ENCODE results near the gene SYTL5. TPM values are rescaled to one million over a fixed set of nuclear protein-coding genes. Genes with fewer than 3 reads are reported as not detected.

Gene SYTL5
- total RNA-seq, 5 donors from 2014 or later (not counting 1 experiment from before 2014, with no cell fraction given), result 0.06 TPM; not detected in 4

DNA sequence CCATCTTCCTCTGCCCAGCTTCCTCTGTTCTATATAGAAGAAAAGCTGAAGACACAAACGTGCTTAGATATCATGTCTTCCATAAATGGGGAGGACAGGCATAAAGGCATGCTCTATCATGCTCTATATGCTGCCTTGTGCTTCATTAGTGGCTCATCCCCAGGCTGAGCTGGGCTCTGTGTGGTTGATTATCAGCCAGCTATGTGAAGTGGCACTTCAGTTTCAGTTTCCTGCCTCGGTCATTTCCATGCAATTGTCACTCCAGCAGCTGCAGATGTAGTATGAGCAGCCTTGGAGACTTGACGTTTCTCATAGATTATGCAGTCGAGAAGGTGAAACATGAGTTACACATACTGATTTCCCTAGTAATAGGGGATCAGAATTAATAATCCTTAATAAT is 106.2 kb downstream of the SYTL5 start:
- ATAC-seq (replicated peaks in 1 of 4), result no peak
- Histone ChIP-seq H3K36me3 (ENCODE audit: control insufficient read depth in 2 of 2, extremely low read depth in 1 of 2, insufficient read depth in 1 of 2, low read length in 1 of 2) (no peaks in the 10 kb centered on the region), H3K9me3 (no peaks in the 10 kb centered on the region), H3K27ac (ENCODE audit: low read length) (no peak overlapping the region), H3K4me1 (ENCODE audit: control insufficient read depth in 1 of 2, extremely low read depth in 1 of 2, insufficient read depth in 2 of 2, low read length in 2 of 2) (no peaks in the 10 kb centered on the region), H3K27me3 (replicated peaks in 1 of 2; ENCODE audit: control insufficient read depth in 2 of 2, extremely low read depth in 1 of 2, insufficient read depth in 2 of 2, low read length in 1 of 2) (no peaks in the 10 kb centered on the region), H3K4me3 (ENCODE audit: control insufficient read depth in 1 of 2, extremely low read depth in 1 of 2, low read length in 1 of 2) (no peak overlapping the region)
- WGBS (ENCODE audit: insufficient coverage), result no CpG with 5 or more reads among the region's 4 CpGs
- H3K27ac Mint-ChIP-seq, result no peak overlapping the region
- no peaks in the 10 kb centered on the region for H3K4me1 Mint-ChIP-seq
- ChIA-PET CTCF (no interaction called here), POLR2A (no interaction called here)
- H3K9me3 Mint-ChIP-seq, result no peaks in the 10 kb centered on the region
- H3K27me3 Mint-ChIP-seq, result peaks cover 0 to 8% of the 10 kb centered on the region in 2 donors
- no peak for DNase-seq
- H3K36me3 Mint-ChIP-seq, result no peaks in the 10 kb centered on the region
- H3K4me3 Mint-ChIP-seq, result no peak overlapping the region

GRCh38 chrX:38116706-38117105 is 110.4 kb downstream of the SYTL5 start:
- no peaks in the 10 kb centered on the region for H3K4me1 ChIP-seq (ENCODE audit: control insufficient read depth in 1 of 2, extremely low read depth in 1 of 2, insufficient read depth in 2 of 2, low read length in 2 of 2)
- Mint-ChIP-seq H3K27ac (no peak overlapping the region), H3K9me3 (no peaks in the 10 kb centered on the region), H3K4me1 (no peaks in the 10 kb centered on the region), H3K4me3 (no peak overlapping the region), H3K27me3 (peaks cover 0 to 10% of the 10 kb centered on the region in 2 donors), H3K36me3 (no peaks in the 10 kb centered on the region)
- no peak overlapping the region for H3K27ac ChIP-seq (ENCODE audit: low read length)
- DNase-seq (no peak), ATAC-seq (replicated peaks in 1 of 4) (no peak)
- H3K27me3 ChIP-seq (replicated peaks in 1 of 2; ENCODE audit: control insufficient read depth in 2 of 2, extremely low read depth in 1 of 2, insufficient read depth in 2 of 2, low read length in 1 of 2), result no peaks in the 10 kb centered on the region
- no peak overlapping the region for H3K4me3 ChIP-seq (ENCODE audit: control insufficient read depth in 1 of 2, extremely low read depth in 1 of 2, low read length in 1 of 2)
- POLR2A ChIA-PET, result no interaction called here
- no CpG with 5 or more reads among the region's 1 CpG for WGBS (ENCODE audit: insufficient coverage)
- H3K36me3 ChIP-seq (ENCODE audit: control insufficient read depth in 2 of 2, extremely low read depth in 1 of 2, insufficient read depth in 1 of 2, low read length in 1 of 2), result no peaks in the 10 kb centered on the region
- CTCF ChIA-PET, result no interaction called here
- H3K9me3 ChIP-seq, result no peaks in the 10 kb centered on the region

DNA sequence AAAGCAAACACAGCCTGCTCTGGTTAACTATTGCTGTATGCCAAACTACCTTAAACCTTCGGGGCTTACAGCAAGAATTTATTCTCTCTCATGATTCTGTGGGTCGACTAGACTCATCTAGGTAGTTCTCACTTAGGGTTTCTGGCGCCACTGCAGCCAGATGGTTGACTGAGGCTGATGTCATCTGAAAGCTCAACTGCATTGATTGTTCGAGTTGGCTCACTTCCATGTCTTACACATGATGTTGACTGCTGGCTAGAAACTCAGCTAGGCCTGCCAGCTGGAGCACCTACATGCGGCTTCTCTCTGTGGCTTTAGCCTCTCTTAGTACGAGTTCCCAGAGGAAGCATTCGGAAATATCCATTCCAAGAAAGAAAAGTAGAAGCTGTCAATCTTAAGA is 111.1 kb downstream of the SYTL5 start:
- H3K27ac ChIP-seq (ENCODE audit: low read length), result no peak overlapping the region
- no peak overlapping the region for H3K4me3 ChIP-seq (ENCODE audit: control insufficient read depth in 1 of 2, extremely low read depth in 1 of 2, low read length in 1 of 2)
- CTCF ChIA-PET, result no interaction called here
- no peaks in the 10 kb centered on the region for H3K27me3 ChIP-seq (replicated peaks in 1 of 2; ENCODE audit: control insufficient read depth in 2 of 2, extremely low read depth in 1 of 2, insufficient read depth in 2 of 2, low read length in 1 of 2)
- no peaks in the 10 kb centered on the region for H3K9me3 ChIP-seq
- no peak for ATAC-seq (replicated peaks in 1 of 4)
- 100% methylated on average over 1 of the region's 7 CpGs for WGBS (ENCODE audit: insufficient coverage)
- DNase-seq, result no peak
- Mint-ChIP-seq H3K4me3 (no peak overlapping the region), H3K36me3 (no peaks in the 10 kb centered on the region), H3K27me3 (peaks cover 0 to 10% of the 10 kb centered on the region in 2 donors), H3K9me3 (no peaks in the 10 kb centered on the region), H3K4me1 (no peaks in the 10 kb centered on the region), H3K27ac (no peak overlapping the region)
- POLR2A ChIA-PET, result no interaction called here
- no peaks in the 10 kb centered on the region for H3K4me1 ChIP-seq (ENCODE audit: control insufficient read depth in 1 of 2, extremely low read depth in 1 of 2, insufficient read depth in 2 of 2, low read length in 2 of 2)
- H3K36me3 ChIP-seq (ENCODE audit: control insufficient read depth in 2 of 2, extremely low read depth in 1 of 2, insufficient read depth in 1 of 2, low read length in 1 of 2), result no peaks in the 10 kb centered on the region

GRCh38 chrX:38124000-38124399 is 117.6 kb downstream of the SYTL5 start:
- no peaks in the 10 kb centered on the region for H3K4me1 ChIP-seq (ENCODE audit: control insufficient read depth in 1 of 2, extremely low read depth in 1 of 2, insufficient read depth in 2 of 2, low read length in 2 of 2)
- no peak for ATAC-seq (replicated peaks in 1 of 4)
- no peak overlapping the region for H3K4me3 Mint-ChIP-seq
- DNase-seq, result no peak
- H3K9me3 Mint-ChIP-seq, result no peaks in the 10 kb centered on the region
- H3K27ac ChIP-seq (ENCODE audit: low read length), result no peak overlapping the region
- H3K36me3 ChIP-seq (ENCODE audit: control insufficient read depth in 2 of 2, extremely low read depth in 1 of 2, insufficient read depth in 1 of 2, low read length in 1 of 2), result no peaks in the 10 kb centered on the region
- peaks cover 3 to 16% of the 10 kb centered on the region in 2 donors for H3K27me3 Mint-ChIP-seq
- ChIA-PET CTCF (no interaction called here), POLR2A (no interaction called here)
- H3K27me3 ChIP-seq (replicated peaks in 1 of 2; ENCODE audit: control insufficient read depth in 2 of 2, extremely low read depth in 1 of 2, insufficient read depth in 2 of 2, low read length in 1 of 2), result no peaks in the 10 kb centered on the region
- no peaks in the 10 kb centered on the region for H3K4me1 Mint-ChIP-seq
- H3K9me3 ChIP-seq, result no peaks in the 10 kb centered on the region
- H3K36me3 Mint-ChIP-seq, result no peaks in the 10 kb centered on the region
- WGBS (ENCODE audit: insufficient coverage), result no CpG with 5 or more reads among the region's 1 CpG
- H3K4me3 ChIP-seq (ENCODE audit: control insufficient read depth in 1 of 2, extremely low read depth in 1 of 2, low read length in 1 of 2), result no peak overlapping the region
- H3K27ac Mint-ChIP-seq, result no peak overlapping the region

DNA sequence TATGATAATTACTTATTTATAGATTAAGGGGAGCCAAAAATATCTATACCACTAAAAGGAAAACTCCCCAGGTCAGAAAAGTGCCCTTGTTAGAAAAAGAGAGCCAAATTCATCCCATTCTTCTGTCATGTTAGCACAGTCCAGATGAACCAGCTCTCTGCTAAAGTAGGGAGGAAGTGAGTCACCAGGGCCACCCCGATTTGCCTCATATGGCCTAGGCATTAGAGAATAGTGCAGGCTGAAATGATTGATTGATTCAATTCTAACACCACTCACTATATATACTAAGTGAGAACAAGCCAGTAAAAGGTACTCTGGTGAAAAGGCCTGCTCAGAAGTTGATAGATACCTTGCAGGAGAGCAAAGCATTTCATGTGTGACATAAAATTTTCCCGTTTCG is 119.8 kb downstream of the SYTL5 start:
- ATAC-seq (replicated peaks in 1 of 4) (no peak), DNase-seq (no peak)
- no peaks in the 10 kb centered on the region for H3K36me3 Mint-ChIP-seq
- Histone ChIP-seq H3K4me1 (ENCODE audit: control insufficient read depth in 1 of 2, extremely low read depth in 1 of 2, insufficient read depth in 2 of 2, low read length in 2 of 2) (no peaks in the 10 kb centered on the region), H3K9me3 (no peaks in the 10 kb centered on the region), H3K36me3 (ENCODE audit: control insufficient read depth in 2 of 2, extremely low read depth in 1 of 2, insufficient read depth in 1 of 2, low read length in 1 of 2) (no peaks in the 10 kb centered on the region), H3K4me3 (ENCODE audit: control insufficient read depth in 1 of 2, extremely low read depth in 1 of 2, low read length in 1 of 2) (no peak overlapping the region), H3K27me3 (replicated peaks in 1 of 2; ENCODE audit: control insufficient read depth in 2 of 2, extremely low read depth in 1 of 2, insufficient read depth in 2 of 2, low read length in 1 of 2) (no peaks in the 10 kb centered on the region), H3K27ac (ENCODE audit: low read length) (no peak overlapping the region)
- no peak overlapping the region for H3K4me3 Mint-ChIP-seq
- POLR2A ChIA-PET, result no interaction called here
- H3K27me3 Mint-ChIP-seq, result peaks cover 3 to 20% of the 10 kb centered on the region in 2 donors
- 83% methylated on average over 2 of the region's 3 CpGs for WGBS (ENCODE audit: insufficient coverage)
- no peaks in the 10 kb centered on the region for H3K9me3 Mint-ChIP-seq
- no peaks in the 10 kb centered on the region for H3K4me1 Mint-ChIP-seq
- no peak overlapping the region for H3K27ac Mint-ChIP-seq
- CTCF ChIA-PET, result no interaction called here

DNA sequence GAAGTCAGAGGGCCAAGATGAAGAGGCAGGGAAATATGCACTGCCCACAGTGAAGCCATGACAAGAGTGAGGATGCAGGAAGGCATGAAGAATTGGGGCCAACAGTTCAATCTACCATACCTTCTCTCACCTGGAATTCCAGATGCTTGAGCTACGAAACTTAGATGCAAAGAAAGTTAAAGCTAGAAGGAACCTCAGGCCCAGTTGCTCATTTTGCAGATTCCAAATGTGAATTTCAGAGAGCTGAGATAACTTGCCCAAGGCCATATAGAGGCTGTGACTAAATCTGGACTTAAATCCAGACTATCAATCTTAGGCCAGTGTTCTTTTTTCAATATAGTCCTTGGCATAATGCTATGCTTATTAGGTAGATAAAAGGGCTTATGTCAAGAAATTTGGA is 121.6 kb downstream of the SYTL5 start:
- DNase-seq (no peak), ATAC-seq (replicated peaks in 1 of 4) (no peak)
- Histone ChIP-seq H3K36me3 (ENCODE audit: control insufficient read depth in 2 of 2, extremely low read depth in 1 of 2, insufficient read depth in 1 of 2, low read length in 1 of 2) (no peaks in the 10 kb centered on the region), H3K27ac (ENCODE audit: low read length) (no peak overlapping the region), H3K4me1 (ENCODE audit: control insufficient read depth in 1 of 2, extremely low read depth in 1 of 2, insufficient read depth in 2 of 2, low read length in 2 of 2) (no peaks in the 10 kb centered on the region), H3K27me3 (replicated peaks in 1 of 2; ENCODE audit: control insufficient read depth in 2 of 2, extremely low read depth in 1 of 2, insufficient read depth in 2 of 2, low read length in 1 of 2) (no peaks in the 10 kb centered on the region), H3K9me3 (no peaks in the 10 kb centered on the region), H3K4me3 (ENCODE audit: control insufficient read depth in 1 of 2, extremely low read depth in 1 of 2, low read length in 1 of 2) (no peak overlapping the region)
- H3K27ac Mint-ChIP-seq, result no peak overlapping the region
- H3K27me3 Mint-ChIP-seq, result peaks cover 3 to 21% of the 10 kb centered on the region in 2 donors
- no peaks in the 10 kb centered on the region for H3K36me3 Mint-ChIP-seq
- POLR2A ChIA-PET, result no interaction called here
- no peaks in the 10 kb centered on the region for H3K9me3 Mint-ChIP-seq
- H3K4me3 Mint-ChIP-seq, result no peak overlapping the region
- no peaks in the 10 kb centered on the region for H3K4me1 Mint-ChIP-seq
- CTCF ChIA-PET, result interaction anchor here in 1 of 2 donors (0.6 kb wide), 1 partner anchor 95 kb away, joined by 4 read pairs; no protein-coding TSS in a partner anchor
- no CpG with 5 or more reads among the region's 1 CpG for WGBS (ENCODE audit: insufficient coverage)

DNA sequence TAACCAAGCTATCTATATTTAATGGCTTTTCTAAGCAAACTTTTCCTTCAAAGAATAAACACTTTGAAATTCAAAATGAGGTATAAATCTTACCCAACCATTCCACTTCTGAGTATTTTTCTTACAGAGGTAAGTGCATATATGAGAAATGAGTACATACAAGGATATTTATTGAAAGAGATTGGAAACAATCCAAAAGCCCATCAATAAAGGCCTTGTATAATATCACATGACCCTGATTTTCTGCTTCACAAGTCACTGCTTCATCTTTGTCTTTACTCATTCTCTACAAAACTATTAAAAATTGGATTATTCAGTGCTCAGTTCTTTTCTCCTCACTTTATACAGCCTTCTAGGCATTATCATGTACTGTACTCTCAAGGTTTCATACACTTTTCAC is 123.0 kb downstream of the SYTL5 start:
- Histone ChIP-seq H3K4me3 (ENCODE audit: control insufficient read depth in 1 of 2, extremely low read depth in 1 of 2, low read length in 1 of 2) (no peak overlapping the region), H3K27me3 (replicated peaks in 1 of 2; ENCODE audit: control insufficient read depth in 2 of 2, extremely low read depth in 1 of 2, insufficient read depth in 2 of 2, low read length in 1 of 2) (no peaks in the 10 kb centered on the region), H3K4me1 (ENCODE audit: control insufficient read depth in 1 of 2, extremely low read depth in 1 of 2, insufficient read depth in 2 of 2, low read length in 2 of 2) (no peaks in the 10 kb centered on the region), H3K9me3 (no peaks in the 10 kb centered on the region), H3K36me3 (ENCODE audit: control insufficient read depth in 2 of 2, extremely low read depth in 1 of 2, insufficient read depth in 1 of 2, low read length in 1 of 2) (no peaks in the 10 kb centered on the region), H3K27ac (ENCODE audit: low read length) (no peak overlapping the region)
- no peaks in the 10 kb centered on the region for H3K4me1 Mint-ChIP-seq
- peaks cover 3 to 18% of the 10 kb centered on the region in 2 donors for H3K27me3 Mint-ChIP-seq
- POLR2A ChIA-PET, result no interaction called here
- no peak for ATAC-seq (replicated peaks in 1 of 4)
- H3K36me3 Mint-ChIP-seq, result no peaks in the 10 kb centered on the region
- no peak overlapping the region for H3K27ac Mint-ChIP-seq
- no peaks in the 10 kb centered on the region for H3K9me3 Mint-ChIP-seq
- no peak for DNase-seq
- CTCF ChIA-PET, result no interaction called here
- no peak overlapping the region for H3K4me3 Mint-ChIP-seq
